ENCODE results near the gene PFKFB2. TPM values are rescaled to one million over a fixed set of nuclear protein-coding genes. Genes with fewer than 3 reads are reported as not detected.

The PFKFB2 gene
- total RNA-seq = 3.3 and 3.4 TPM in 2 replicates

GRCh38 chr1:207052911-207053769 is at the start of gene PFKFB2:
Gene PFKFB2, plus strand, starts transcription at chr1:207053275. Its CDS starts 1,443 bp downstream, at chr1:207054718.

GRCh38 chr1:207032528-207033017 is 20.5 kb upstream of the PFKFB2 start, which contains the start of gene C1orf116:
Gene C1orf116, minus strand, starts transcription at chr1:207032756. Its CDS starts 5,158 bp downstream, at chr1:207027598.

GRCh38 chr1:207051191-207051943 is 1.7 kb upstream of the PFKFB2 start, which contains the start of gene YOD1:
Gene YOD1, minus strand, starts transcription at chr1:207051208. Its CDS starts 178 bp downstream, at chr1:207051030.

GRCh38 chr1:207088701-207089626 is 35.9 kb downstream of the PFKFB2 start, which contains the start of gene C4BPB:
Gene C4BPB, plus strand, starts transcription at chr1:207088860. Its CDS starts 672 bp downstream, at chr1:207089532.

GRCh38 chr1:207103892-207104373 is 50.9 kb downstream of the PFKFB2 start, which contains the start of gene C4BPA:
Gene C4BPA, plus strand, starts transcription at chr1:207104233. Its CDS starts 8,793 bp downstream, at chr1:207113026.

Other genes with a start within 250 kb of the PFKFB2 start
- not detected in 2 replicates for gene IL20, start 187.7 kb upstream of the PFKFB2 start, total RNA-seq
- 0.12 TPM in 1 of 2 replicates, not detected in the other for gene IL24, start 155.8 kb upstream of the PFKFB2 start, total RNA-seq
- 1.3 and 1.6 TPM in 2 replicates for gene FCMR, start 131.3 kb upstream of the PFKFB2 start, total RNA-seq
- not detected in 2 replicates for gene PIGR, start 106.8 kb upstream of the PFKFB2 start, total RNA-seq
- not detected in 2 replicates for gene FCAMR, start 82.8 kb upstream of the PFKFB2 start, total RNA-seq
- not detected in 2 replicates for gene C1orf116, start 20.5 kb upstream of the PFKFB2 start, total RNA-seq
- gene YOD1, start 2.1 kb upstream of the PFKFB2 start, total RNA-seq = 3.4 and 4.4 TPM in 2 replicates
- not detected in 2 replicates for gene C4BPB, start 35.6 kb downstream of the PFKFB2 start, total RNA-seq
- not detected in 2 replicates for gene C4BPA, start 51.0 kb downstream of the PFKFB2 start, total RNA-seq